HG03558 (cell line): ENCODE data around the gene NKD1.
"Not testable (repeated sequence)": the region's sequence is repeated elsewhere in the genome, so short reads cannot be mapped to it uniquely, and the experiment has no call there.

Experiments
- ATAC-seq: cut with Tn5 transposase; IDR thresholded peaks from one replicate; pipeline ENCODE4 v1.9.1; 2021; ENCODE audit warnings: moderate number of reproducible peaks; ENCODE audit not compliant: unreplicated experiment; ENCODE audit errors: extremely low read depth

Gene NKD1, protein sequence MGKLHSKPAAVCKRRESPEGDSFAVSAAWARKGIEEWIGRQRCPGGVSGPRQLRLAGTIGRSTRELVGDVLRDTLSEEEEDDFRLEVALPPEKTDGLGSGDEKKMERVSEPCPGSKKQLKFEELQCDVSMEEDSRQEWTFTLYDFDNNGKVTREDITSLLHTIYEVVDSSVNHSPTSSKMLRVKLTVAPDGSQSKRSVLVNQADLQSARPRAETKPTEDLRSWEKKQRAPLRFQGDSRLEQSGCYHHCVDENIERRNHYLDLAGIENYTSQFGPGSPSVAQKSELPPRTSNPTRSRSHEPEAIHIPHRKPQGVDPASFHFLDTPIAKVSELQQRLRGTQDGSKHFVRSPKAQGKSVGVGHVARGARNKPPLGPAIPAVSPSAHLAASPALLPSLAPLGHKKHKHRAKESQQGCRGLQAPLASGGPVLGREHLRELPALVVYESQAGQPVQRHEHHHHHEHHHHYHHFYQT

GRCh38 chr16:50548125-50548908 is at the start of gene NKD1:
TSS of gene NKD1 (plus strand) at chr16:50548396. CDS start at chr16:50548554, 158 bp downstream.
- peak; percentile 39 for ATAC-seq

GRCh38 chr16:50498431-50499155 is 49.6 kb upstream of the NKD1 start:
- no peak for ATAC-seq

DNA sequence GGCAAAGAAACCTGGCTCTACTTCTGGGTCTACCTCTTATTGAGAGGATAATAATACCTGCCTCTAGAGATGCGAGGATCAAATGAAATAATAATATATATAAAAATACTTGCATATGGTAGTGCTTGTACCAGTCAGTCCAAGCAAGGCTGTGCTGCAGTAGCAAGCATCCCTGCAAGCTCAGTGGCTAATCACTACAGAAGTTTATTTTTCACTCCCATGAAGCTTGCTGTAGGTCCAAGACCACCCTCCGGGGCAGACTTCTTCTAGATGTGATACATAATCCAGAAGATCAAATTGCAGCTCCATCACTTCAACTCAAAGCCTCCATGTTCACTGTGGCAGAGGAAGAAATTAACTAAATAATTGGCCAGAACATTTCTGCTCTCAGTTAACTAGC is 48.9 kb upstream of the NKD1 start:
- ATAC-seq = no peak

- no peak for ATAC-seq
These were observed 47.9 kb upstream of the NKD1 start for GRCh38 chr16:50500171-50500874.

- ATAC-seq = no peak
These were observed 46.9 kb upstream of the NKD1 start for GRCh38 chr16:50501251-50501650.

DNA sequence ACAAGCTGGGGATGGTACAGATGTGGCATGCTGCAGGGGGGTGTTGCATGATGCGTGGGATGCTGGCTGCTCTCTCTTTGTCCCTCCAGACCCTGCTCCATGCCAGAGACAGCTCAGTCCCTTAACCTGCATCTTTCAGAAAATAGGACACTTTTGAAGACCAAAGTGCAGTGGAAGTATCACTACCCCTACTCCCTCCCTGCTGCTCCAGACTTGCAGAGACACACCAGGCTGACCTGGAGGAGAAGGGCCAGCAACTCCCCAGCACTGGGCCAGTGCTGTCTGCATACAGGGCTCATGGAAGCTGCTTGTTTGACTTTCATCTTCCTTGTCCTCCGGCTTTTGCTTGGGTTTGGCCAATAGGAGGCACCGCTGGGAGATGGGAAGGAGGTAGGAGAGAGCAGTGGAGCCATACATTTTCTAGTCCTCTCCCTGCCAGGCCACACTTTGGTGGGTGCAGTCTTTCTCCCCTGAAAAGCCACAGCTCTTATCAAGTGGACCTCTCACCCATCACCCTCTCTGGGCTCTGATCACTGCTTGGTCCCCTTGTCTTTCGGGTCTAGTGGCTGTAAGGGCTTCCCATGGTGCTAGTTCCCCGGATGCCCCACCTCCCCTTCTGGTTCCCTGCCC is 46.1 kb upstream of the NKD1 start:
- no peak for ATAC-seq

GRCh38 chr16:50502616-50503011 is 45.6 kb upstream of the NKD1 start:
- ATAC-seq = no peak

GRCh38 chr16:50503868-50504531 is 44.2 kb upstream of the NKD1 start:
- ATAC-seq = not testable (repeated sequence)

DNA sequence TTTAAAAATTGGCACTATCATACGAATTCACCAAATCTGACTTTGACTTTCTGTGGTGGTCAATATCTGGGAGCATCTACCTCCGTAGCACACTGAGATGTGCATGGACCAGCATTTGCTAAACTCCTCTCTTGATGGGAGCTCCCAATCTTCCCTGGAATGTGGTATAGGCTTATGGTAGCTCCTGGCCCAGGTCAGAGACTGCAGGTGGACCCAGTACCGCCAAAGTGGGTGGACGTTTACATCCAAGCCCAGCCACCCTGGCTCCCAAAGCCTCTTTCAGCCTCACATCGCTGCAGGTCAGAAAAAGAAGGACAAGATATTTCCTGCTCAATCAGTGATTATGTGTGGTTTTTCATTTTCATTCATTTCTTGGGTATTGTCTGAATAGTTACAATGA is 43.1 kb upstream of the NKD1 start:
- no peak for ATAC-seq

GRCh38 chr16:50505714-50506542 is 42.3 kb upstream of the NKD1 start:
- ATAC-seq = no peak

DNA sequence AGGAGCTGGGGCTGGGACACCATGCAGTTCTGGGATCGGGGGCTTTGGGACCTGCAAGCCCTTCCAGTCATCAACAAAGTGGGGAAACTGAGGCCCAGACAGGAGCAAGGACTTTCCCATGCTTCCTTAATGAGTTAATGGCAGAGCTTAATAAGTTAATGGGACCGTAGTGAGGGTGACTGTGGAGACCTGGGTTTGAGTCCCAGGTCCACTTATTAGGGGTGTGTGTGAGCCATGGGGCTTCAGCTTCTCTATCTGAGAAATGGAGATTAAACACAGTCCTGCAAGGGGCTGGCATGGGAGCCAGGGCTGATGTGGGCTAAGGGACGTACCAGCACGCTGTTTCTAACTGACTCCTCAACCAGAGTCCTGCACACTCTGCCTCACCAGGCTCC is 41.7 kb upstream of the NKD1 start:
- ATAC-seq = no peak

DNA sequence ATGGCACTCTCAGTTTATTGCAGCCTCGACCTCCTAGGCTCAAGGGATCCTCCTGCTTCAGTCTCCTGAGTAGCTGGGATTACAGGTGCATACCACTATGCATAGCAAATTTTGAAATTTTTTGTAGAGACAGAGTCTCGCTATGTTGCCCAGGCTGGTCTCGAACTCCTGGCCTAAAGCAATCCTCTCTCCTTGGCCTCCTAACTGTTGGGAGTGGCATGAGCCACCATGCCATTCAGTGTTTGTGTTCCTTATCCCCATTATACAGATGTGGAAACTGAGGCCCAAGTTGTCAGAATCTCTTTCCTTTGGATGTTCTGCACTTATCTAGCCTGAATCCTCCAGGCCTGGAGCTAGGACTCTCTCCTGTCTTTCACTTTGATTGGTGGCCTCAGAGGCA is 40.8 kb upstream of the NKD1 start:
- no peak for ATAC-seq

- ATAC-seq = no peak
These were observed 38.5 kb upstream of the NKD1 start for GRCh38 chr16:50509521-50510341.

GRCh38 chr16:50515218-50515617 is 33.0 kb upstream of the NKD1 start:
- no peak for ATAC-seq

DNA sequence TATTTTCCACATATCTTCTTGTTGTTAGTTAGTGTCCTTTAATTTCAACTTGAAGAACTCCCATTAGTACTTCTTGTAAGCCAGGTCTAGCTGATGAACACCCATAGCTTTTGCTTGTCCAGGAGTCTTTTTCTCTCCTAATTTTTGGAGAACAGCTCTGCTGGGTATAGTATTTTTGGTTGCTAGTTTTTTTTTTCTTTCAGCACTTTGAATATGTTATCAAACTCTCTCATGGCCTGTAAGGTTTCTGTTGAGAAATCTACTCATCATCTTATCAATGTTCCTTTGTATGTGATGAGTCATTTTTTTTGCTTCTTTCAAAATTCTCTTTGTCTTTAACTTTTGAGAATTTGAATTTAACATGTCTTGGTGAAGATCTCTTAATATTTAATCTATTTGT is 31.8 kb upstream of the NKD1 start:
- no peak for ATAC-seq

- no peak for ATAC-seq
These were observed 31.3 kb upstream of the NKD1 start for GRCh38 chr16:50516890-50517289.

GRCh38 chr16:50517450-50518252 is 30.5 kb upstream of the NKD1 start:
- no peak for ATAC-seq
